ENCODE data around the gene TMEM109. TPM values are rescaled to one million over a fixed set of nuclear protein-coding genes. Genes with fewer than 3 reads are reported as not detected.

The TMEM109 gene
- total RNA-seq, 4 donors from 2014 or later = 66.7 to 115 (median 89.0) TPM

- no peak overlapping the region for H3K27ac ChIP-seq
- WGBS, 2 donors = 69 to 79% methylated on average over 4 to 6 of the region's 7 CpGs
- intact Hi-C loops (cut with DNase I) = no loop called here
- H3K36me3 ChIP-seq = peaks cover 0 to 23% (median 0%) of the 10 kb centered on the region in 3 donors
- no peak overlapping the region for H3K4me3 ChIP-seq
- DNase-seq = no peak
- H3K27me3 ChIP-seq = no peaks in the 10 kb centered on the region
- H3K4me1 ChIP-seq = peaks cover 7 to 35% (median 18%) of the 10 kb centered on the region in 3 donors
- TF ChIP-seq CTCF (IDR thresholded peaks at IDR 0.05) = no peak
- no peak for TF ChIP-seq POLR2A (IDR thresholded peaks at IDR 0.05)
- H3K9me3 ChIP-seq = no peaks in the 10 kb centered on the region
These were observed 38.4 kb upstream of the TMEM109 start for GRCh38 chr11:60875366-60876167.

- H3K9me3 ChIP-seq = no peaks in the 10 kb centered on the region
- peaks cover 6 to 34% (median 18%) of the 10 kb centered on the region in 3 donors for H3K4me1 ChIP-seq
- no peak overlapping the region for H3K27ac ChIP-seq
- intact Hi-C loops (cut with DNase I) = no loop called here
- no peak overlapping the region for H3K4me3 ChIP-seq
- H3K27me3 ChIP-seq = no peaks in the 10 kb centered on the region
- TF ChIP-seq CTCF (IDR thresholded peaks at IDR 0.05) (no peak), POLR2A (IDR thresholded peaks at IDR 0.05) (no peak)
- DNase-seq = no peak
- peaks cover 0 to 28% (median 0%) of the 10 kb centered on the region in 3 donors for H3K36me3 ChIP-seq
- no CpG with 5 or more reads among the region's 2 CpGs for WGBS, 2 donors
These were observed 37.8 kb upstream of the TMEM109 start for GRCh38 chr11:60876168-60876485.

- DNase-seq = no peak
- H3K27me3 ChIP-seq = no peaks in the 10 kb centered on the region
- 51 to 66% methylated on average over 5 of the region's 5 CpGs for WGBS, 2 donors
- peak overlapping the region; percentile 6 to 76 (median 70) for H3K27ac ChIP-seq
- no peak for TF ChIP-seq POLR2A (IDR thresholded peaks at IDR 0.05)
- no peak for TF ChIP-seq CTCF (IDR thresholded peaks at IDR 0.05)
- intact Hi-C loops (cut with DNase I) = no loop called here
- H3K4me3 ChIP-seq = no peak overlapping the region
- peaks cover 0 to 12% (median 9%) of the 10 kb centered on the region in 3 donors for H3K4me1 ChIP-seq
- H3K9me3 ChIP-seq = no peaks in the 10 kb centered on the region
- H3K36me3 ChIP-seq = peaks cover 0 to 34% (median 0%) of the 10 kb centered on the region in 3 donors
These were observed 35.5 kb upstream of the TMEM109 start for GRCh38 chr11:60878245-60879101.

GRCh38 chr11:60879104-60879503, 34.9 kb upstream of the TMEM109 start:
- DNase-seq = no peak

More at GRCh38 chr11:60879104-60879503, 34.9 kb upstream of the TMEM109 start:
- Histone ChIP-seq H3K4me3 (no peak overlapping the region), H3K36me3 (peaks cover 0 to 34% (median 0%) of the 10 kb centered on the region in 3 donors), H3K9me3 (no peaks in the 10 kb centered on the region), H3K27me3 (no peaks in the 10 kb centered on the region), H3K27ac (peak overlapping the region in 2 of 4 donors; percentile 70 to 76), H3K4me1 (peaks cover 0 to 12% (median 9%) of the 10 kb centered on the region in 3 donors)
- TF ChIP-seq CTCF (IDR thresholded peaks at IDR 0.05) (no peak), POLR2A (IDR thresholded peaks at IDR 0.05) (no peak)
- WGBS, 2 donors = 88 to 91% methylated on average over 1 of the region's 1 CpG
- intact Hi-C loops (cut with DNase I) = no loop called here
